ENCODE measurements around the gene ALDH8A1. TPM values are rescaled to one million over a fixed set of nuclear protein-coding genes. Genes with fewer than 3 reads are reported as not detected.
"Not testable (repeated sequence)": the region's sequence is repeated elsewhere in the genome, so short reads cannot be mapped to it uniquely, and the experiment has no call there.

The ALDH8A1 gene
- total RNA-seq, 1 donor from 2014 or later = 0.86 TPM

DNA sequence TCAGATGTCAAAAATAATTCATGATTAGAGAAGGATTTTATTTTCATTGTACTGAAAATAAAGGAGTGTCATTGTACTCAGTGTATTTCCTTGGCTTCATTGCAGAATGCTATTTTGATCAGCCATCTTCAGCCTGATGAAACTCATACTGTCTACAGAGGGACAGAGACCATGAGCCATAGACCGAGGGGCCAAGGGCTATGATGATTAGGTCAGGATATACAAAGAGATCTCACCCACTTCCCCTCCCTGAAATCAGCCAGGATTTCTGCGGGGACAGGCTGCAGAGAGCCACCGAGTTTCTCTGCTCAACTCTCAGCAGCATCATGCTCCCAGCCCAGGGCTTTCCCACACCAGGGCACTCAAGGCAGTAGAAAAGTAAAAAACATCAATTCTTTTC lies 47.0 kb downstream of the ALDH8A1 start:
- no peaks in the 10 kb centered on the region for H3K27me3 ChIP-seq (ENCODE audit: low read depth)
- ATAC-seq = no peak
- no peaks in the 10 kb centered on the region for H3K4me1 ChIP-seq
- TF ChIP-seq, protein P1, sequence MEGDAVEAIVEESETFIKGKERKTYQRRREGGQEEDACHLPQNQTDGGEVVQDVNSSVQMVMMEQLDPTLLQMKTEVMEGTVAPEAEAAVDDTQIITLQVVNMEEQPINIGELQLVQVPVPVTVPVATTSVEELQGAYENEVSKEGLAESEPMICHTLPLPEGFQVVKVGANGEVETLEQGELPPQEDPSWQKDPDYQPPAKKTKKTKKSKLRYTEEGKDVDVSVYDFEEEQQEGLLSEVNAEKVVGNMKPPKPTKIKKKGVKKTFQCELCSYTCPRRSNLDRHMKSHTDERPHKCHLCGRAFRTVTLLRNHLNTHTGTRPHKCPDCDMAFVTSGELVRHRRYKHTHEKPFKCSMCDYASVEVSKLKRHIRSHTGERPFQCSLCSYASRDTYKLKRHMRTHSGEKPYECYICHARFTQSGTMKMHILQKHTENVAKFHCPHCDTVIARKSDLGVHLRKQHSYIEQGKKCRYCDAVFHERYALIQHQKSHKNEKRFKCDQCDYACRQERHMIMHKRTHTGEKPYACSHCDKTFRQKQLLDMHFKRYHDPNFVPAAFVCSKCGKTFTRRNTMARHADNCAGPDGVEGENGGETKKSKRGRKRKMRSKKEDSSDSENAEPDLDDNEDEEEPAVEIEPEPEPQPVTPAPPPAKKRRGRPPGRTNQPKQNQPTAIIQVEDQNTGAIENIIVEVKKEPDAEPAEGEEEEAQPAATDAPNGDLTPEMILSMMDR (IDR thresholded peaks at IDR 0.05) = no peak
- H3K27ac ChIP-seq = no peak overlapping the region
- DNase-seq = no peak
- intact Hi-C loops (cut with DNase I) = no loop called here
- no peaks in the 10 kb centered on the region for H3K9me3 ChIP-seq
- H3K4me3 ChIP-seq = no peak overlapping the region
- H3K36me3 ChIP-seq = no peaks in the 10 kb centered on the region

DNA sequence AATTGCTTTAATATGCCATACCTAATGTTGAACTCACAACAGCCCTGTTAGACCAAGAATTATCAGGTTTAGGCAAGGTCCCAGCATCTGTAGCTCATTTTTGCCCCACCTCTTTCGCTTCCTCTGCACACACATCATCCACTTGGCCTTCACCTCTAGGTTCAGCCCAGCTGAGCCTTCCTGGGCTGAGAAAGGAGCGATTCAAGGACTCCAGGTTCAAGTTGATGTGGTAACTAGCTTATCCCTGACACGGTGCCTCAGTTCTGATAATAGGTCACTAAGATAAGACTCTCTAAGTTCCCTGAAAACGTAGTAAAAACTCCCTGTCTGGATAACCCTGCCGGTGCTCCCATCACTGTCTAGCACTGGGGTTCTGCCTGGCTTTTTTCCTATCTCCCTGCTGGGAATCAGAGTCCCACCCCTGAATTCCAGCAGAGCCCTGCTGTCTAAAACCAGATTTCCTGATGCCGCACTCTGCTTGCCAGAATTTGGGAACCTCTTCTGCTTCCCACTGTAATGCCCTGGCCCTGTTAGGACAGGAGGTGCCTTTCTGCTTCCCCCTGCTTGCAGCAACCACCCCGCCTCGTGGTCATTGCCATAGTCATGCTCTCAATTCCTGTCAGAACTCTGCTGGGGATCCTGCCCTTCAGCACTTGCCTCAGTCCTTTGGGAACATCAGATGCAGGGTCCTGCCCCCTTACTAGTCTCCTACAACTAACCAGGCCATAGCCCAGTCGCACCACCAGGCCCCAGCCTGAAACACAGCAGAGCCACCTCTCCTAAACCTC lies 47.6 kb downstream of the ALDH8A1 start:
- Histone ChIP-seq H3K4me3 (no peak overlapping the region), H3K36me3 (no peaks in the 10 kb centered on the region), H3K27me3 (ENCODE audit: low read depth) (no peaks in the 10 kb centered on the region), H3K27ac (no peak overlapping the region), H3K4me1 (no peaks in the 10 kb centered on the region), H3K9me3 (no peaks in the 10 kb centered on the region)
- ATAC-seq = no peak
- no peak for DNase-seq
- TF ChIP-seq, protein P1 (IDR thresholded peaks at IDR 0.05) = no peak
- intact Hi-C loops (cut with DNase I) = no loop called here

DNA sequence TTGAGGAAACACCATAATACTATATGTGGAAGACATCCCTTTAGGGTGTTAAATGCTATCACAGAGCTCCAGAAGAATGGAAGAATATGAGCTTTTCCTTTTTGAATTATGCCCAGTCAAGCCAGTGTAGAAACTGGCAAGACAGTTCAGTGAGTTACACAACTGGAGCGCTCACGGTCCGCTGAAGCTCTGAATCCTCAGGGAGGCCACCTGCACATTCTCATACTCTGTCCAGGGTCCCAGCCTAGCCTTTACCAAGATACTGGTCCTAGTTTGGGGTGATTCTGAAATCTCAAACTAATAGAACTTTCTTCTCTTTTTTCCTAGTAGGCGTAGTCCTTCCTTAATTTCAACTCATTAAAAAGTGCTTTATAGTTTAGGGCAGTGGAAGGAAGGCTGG lies 51.3 kb downstream of the ALDH8A1 start:
- H3K4me3 ChIP-seq = no peak overlapping the region
- DNase-seq = no peak
- H3K36me3 ChIP-seq = no peaks in the 10 kb centered on the region
- no peak for ATAC-seq
- no peak overlapping the region for H3K27ac ChIP-seq
- intact Hi-C loops (cut with DNase I) = no loop called here
- H3K9me3 ChIP-seq = no peaks in the 10 kb centered on the region
- TF ChIP-seq, protein P1 (IDR thresholded peaks at IDR 0.05) = no peak
- H3K27me3 ChIP-seq (ENCODE audit: low read depth) = no peaks in the 10 kb centered on the region
- no peaks in the 10 kb centered on the region for H3K4me1 ChIP-seq

DNA sequence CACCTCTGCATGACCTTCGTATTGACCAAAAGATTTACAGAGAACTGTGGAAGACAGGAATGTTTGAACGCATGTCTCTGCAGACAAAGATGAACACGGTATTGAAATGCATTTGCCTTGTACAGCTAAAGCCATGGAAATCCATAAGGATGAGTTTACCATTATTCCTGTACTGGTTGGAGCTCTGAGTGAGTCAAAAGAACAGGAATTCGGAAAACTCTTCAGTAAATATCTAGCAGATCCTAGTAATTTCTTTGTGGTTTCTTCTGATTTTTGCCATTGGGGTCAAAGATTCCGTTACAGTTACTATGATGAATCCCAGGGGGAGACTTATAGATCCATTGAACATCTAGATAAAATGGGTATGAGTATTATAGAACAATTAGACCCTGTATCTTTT lies 51.7 kb downstream of the ALDH8A1 start:
- H3K4me1 ChIP-seq; H3K27ac ChIP-seq; ATAC-seq; H3K27me3 ChIP-seq (ENCODE audit: low read depth); DNase-seq; H3K36me3 ChIP-seq; H3K4me3 ChIP-seq; intact Hi-C loops (cut with DNase I); H3K9me3 ChIP-seq: not testable (repeated sequence)

DNA sequence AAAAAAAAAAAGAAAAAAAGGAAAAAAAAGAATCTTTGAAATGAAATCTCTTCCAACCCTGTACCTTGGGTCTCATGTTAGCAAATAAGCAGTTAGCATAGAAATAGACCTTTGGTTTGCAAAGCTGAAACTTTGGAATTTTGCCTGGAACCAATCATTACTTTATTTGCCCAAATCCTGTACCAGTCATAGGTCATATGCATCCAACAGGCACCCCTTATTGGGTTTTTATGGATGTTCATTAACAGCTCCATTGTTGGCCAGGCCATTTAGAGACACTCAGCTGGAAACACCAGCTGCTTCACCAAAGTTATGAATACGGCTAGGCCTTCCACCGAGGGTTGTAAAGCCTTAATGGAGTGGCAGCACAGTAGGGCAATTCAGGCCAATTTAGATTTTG lies 53.0 kb downstream of the ALDH8A1 start:
- DNase-seq = no peak
- no peaks in the 10 kb centered on the region for H3K4me1 ChIP-seq

DNA sequence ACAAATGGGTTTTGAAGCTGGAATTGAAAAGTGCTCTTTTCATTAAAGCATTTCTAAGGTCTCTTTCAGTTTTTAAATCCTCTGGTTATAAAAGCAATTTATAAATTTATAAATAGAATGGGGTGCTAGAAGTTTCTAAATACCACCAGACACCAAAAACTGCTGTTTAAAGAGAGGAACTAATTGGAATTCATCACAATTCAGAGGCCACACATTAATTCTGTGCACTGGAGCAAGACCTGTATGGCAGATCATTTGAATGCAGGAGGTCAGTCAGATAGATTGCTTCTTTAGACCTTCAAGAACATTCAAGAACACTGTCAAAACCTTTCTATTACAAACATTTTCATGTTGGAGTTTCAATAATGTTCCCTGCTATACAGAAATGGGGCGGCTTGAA lies 55.1 kb downstream of the ALDH8A1 start:
- no peak for ATAC-seq
- no peak for DNase-seq
- TF ChIP-seq, protein P1 (IDR thresholded peaks at IDR 0.05) = no peak
- no peaks in the 10 kb centered on the region for H3K9me3 ChIP-seq
- intact Hi-C loops (cut with DNase I) = no loop called here
- H3K27me3 ChIP-seq (ENCODE audit: low read depth) = no peaks in the 10 kb centered on the region
- no peak overlapping the region for H3K4me3 ChIP-seq
- no peak overlapping the region for H3K27ac ChIP-seq
- H3K4me1 ChIP-seq = no peaks in the 10 kb centered on the region
- H3K36me3 ChIP-seq = no peaks in the 10 kb centered on the region

More for the DNA sequence above, 53.0 kb downstream of the ALDH8A1 start:
- Histone ChIP-seq H3K36me3 (no peaks in the 10 kb centered on the region), H3K9me3 (no peaks in the 10 kb centered on the region), H3K4me3 (no peak overlapping the region), H3K27me3 (ENCODE audit: low read depth) (no peaks in the 10 kb centered on the region), H3K27ac (no peak overlapping the region)
- intact Hi-C loops (cut with DNase I) = no loop called here
- no peak for ATAC-seq
- TF ChIP-seq, protein P1 (IDR thresholded peaks at IDR 0.05) = no peak
